ENCODE results near the gene SIGLEC14.
"Not testable (repeated sequence)": the region's sequence is repeated elsewhere in the genome, so short reads cannot be mapped to it uniquely, and the experiment has no call there.

Gene SIGLEC14

DNA sequence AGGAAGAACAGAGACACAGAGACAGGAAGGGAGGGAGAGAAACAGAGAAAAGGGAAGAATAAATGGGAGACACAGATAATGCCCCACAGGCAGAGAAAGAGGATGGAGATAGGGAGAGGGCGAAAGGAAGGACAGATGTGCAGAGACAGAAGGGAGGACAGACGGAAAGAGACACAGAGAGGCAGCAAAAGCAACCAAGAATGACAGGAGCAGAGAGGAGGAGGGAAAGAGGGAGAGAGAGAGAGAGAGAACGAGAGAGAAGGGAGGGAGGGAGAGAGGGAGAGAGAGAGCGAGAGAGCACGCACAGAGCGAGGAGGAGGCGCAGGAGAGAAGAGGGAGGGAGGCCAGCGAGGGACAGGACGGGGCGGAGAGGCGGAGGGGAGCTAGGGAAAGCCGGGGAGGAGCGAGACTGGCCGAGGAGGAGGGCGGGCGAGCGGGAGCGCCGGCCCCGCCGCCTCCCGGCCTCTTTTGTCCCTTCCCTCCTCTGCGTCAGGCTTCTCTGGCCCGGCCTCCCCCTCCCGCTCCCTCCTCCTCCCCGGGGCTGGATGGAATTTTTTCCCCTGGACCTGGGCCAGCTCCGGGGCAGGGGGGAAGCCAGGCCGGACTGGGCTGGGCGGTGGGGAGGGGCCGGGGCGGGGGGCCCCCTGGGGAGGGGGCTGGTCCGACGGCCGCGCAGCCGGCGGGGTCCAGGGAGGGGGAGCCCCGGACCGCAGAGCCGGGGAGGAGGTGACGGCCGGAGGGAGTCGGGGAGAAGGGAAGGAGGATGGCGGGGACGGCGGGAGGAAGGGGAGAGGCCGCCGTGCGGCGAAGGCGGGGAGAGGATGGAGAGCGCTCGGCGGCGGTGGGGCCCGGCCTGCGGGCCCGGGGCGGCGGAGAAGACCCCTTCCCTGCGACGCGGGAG, 42.3 kb upstream of the SIGLEC14 start:
- in situ Hi-C loops (cut with MboI; ENCODE audit: low sequenced_read_pairs): no loop called here
- Histone ChIP-seq H3K36me3 (replicated peaks) (no peaks in the 10 kb centered on the region; the same call in 1 of the 2 replicates), H3K4me1 (peaks cover 10% of the 10 kb centered on the region), H3K4me3 (peak overlapping the region; percentile 51), H3K9me3 (no peaks in the 10 kb centered on the region), H3K27me3 (ENCODE audit: low read depth) (no peaks in the 10 kb centered on the region)
- DNase-seq (ENCODE audit: low spot score in 2 of 2): peak; percentile 89 to 91

DNA sequence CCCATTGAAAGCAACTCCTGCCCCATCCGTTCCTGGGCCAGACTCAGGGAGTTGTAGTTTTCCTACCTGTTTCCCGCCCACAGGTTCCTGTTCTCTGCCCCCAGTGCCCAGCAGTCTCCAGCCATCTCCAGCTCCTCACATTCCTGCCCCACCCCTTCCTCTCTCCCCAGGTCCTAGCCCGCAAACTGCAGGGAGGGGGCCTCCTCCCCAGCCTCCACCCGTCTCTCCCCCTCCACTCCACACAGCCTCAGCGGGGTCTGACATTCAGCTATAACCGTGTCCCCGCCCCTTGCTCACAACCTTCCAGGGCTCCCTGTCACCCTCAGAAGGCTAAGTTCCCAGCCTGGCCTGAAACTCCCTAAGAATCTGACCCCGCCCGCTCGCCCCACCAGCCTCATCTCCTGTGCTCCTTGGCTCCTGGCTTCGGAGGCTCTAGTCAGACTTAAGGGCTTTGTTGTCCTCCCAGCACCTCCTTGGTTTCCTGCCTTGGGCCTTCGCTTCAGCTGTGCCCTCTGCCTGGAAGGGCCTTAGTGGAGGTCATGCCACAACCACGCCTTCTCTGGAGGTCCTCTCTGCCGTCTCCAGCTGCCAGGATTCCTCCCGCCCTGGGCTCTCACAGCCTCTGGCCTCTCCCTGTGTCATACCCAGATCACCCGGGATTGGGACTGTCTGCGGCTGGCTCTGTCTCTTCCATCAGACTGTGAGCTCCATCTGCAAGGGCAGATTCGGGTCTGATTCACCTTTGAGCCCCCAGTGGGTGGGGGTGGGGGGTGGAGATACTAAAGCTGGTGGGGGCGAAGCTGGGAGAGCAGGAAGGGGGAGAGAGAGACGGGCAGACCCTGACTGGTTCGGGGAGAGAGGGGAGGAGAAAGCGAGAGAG, 41.4 kb upstream of the SIGLEC14 start:
- peaks cover 10% of the 10 kb centered on the region for H3K4me1 ChIP-seq
- no peaks in the 10 kb centered on the region; the same call in 1 of the 2 replicates for H3K36me3 ChIP-seq (replicated peaks)
- DNase-seq (ENCODE audit: low spot score in 2 of 2): peak; percentile 28 to 70
- H3K4me3 ChIP-seq: peak overlapping the region; percentile 51
- no peaks in the 10 kb centered on the region for H3K9me3 ChIP-seq
- H3K27me3 ChIP-seq (ENCODE audit: low read depth): no peaks in the 10 kb centered on the region
- in situ Hi-C loops (cut with MboI; ENCODE audit: low sequenced_read_pairs): no loop called here

DNA sequence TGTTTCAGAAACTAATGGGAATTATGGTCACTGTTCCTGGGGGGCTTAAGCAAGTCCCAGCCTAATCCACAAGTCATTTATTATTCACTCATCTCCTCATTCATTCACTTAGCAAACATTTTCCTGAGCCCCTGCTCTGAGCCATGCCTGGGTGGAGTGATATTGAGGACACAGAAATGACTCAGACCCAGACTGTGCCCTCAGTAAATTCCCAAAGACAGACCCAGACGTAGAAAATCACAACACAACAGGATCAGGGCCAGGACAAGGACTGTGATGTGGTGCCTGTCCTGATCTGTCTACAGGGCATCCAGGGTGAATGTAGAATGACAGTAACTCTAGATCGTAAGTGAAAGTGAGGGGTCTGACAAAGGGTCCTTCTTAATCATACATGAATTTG, 39.5 kb upstream of the SIGLEC14 start:
- Histone ChIP-seq H3K9me3 (no peaks in the 10 kb centered on the region), H3K4me1 (peaks cover 8% of the 10 kb centered on the region), H3K27me3 (ENCODE audit: low read depth) (no peaks in the 10 kb centered on the region), H3K4me3 (no peak overlapping the region), H3K36me3 (replicated peaks) (no peaks in the 10 kb centered on the region)
- in situ Hi-C loops (cut with MboI; ENCODE audit: low sequenced_read_pairs): no loop called here
- no peak for DNase-seq (ENCODE audit: low spot score in 2 of 2)

DNA sequence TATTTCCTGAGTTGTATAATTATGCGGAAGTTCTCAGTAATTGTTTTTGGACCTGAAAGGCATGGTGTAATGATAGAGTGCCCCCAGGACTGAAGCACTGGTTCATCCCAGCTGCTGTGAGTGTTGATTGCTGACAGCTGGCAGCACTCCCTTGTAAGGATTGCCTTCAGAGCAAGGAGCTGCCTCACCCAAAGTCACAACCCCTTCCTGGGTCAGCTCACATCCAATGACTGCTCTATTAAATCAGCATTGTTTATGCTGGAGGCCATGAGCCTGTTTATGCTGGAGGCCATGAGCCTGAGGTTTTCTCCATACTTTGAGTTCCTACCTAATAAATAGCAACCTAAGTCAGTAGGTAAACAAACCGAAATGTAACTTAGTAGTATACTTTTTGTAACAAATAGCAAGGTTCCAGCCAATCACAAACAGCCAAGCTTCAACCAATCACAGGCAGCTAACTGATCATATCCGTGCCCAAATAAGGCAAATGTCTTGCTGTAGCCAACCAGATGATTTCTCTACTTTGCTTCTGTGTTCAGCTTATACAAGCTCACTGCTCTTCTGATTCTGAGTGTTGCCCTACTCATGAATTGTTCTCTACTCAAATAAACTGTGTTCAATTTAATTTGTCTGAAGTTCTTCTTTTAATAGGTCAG, 34.8 kb upstream of the SIGLEC14 start:
- no peaks in the 10 kb centered on the region for H3K4me1 ChIP-seq
- no peak for DNase-seq (ENCODE audit: low spot score in 2 of 2)

DNA sequence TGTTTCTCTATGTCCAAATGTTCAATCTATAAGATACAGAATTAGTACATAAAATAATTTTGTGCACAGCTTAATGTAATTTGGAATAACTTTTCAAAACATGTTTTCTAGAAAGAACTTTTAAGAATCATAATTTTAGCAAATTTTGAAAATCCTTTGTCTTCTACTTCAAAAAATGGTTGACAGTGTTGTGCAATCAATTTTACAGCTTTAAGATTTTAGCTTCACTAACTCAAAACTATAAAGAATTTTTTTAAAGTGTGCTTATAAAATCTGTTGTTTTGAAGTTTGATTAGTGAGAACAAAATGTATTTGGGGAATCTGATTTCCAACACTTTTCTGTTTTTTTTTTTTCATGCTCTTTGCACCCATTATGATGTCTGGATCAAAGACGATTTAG, 33.8 kb upstream of the SIGLEC14 start:
- Histone ChIP-seq H3K9me3 (no peaks in the 10 kb centered on the region), H3K36me3 (replicated peaks) (no peaks in the 10 kb centered on the region), H3K27me3 (ENCODE audit: low read depth) (0 out of 2 replicates have a peak, but pooled peaks cover 4% of the 10 kb centered on the region), H3K4me1 (no peaks in the 10 kb centered on the region), H3K4me3 (no peak overlapping the region)
- DNase-seq (ENCODE audit: low spot score in 2 of 2): no peak
- in situ Hi-C loops (cut with MboI; ENCODE audit: low sequenced_read_pairs): no loop called here

More for the DNA sequence above, 34.8 kb upstream of the SIGLEC14 start:
- 0 out of 2 replicates have a peak, but pooled peaks cover 4% of the 10 kb centered on the region for H3K27me3 ChIP-seq (ENCODE audit: low read depth)
- in situ Hi-C loops (cut with MboI; ENCODE audit: low sequenced_read_pairs): no loop called here
- no peaks in the 10 kb centered on the region for H3K9me3 ChIP-seq
- H3K4me3 ChIP-seq: no peak overlapping the region
- no peaks in the 10 kb centered on the region for H3K36me3 ChIP-seq (replicated peaks)

DNA sequence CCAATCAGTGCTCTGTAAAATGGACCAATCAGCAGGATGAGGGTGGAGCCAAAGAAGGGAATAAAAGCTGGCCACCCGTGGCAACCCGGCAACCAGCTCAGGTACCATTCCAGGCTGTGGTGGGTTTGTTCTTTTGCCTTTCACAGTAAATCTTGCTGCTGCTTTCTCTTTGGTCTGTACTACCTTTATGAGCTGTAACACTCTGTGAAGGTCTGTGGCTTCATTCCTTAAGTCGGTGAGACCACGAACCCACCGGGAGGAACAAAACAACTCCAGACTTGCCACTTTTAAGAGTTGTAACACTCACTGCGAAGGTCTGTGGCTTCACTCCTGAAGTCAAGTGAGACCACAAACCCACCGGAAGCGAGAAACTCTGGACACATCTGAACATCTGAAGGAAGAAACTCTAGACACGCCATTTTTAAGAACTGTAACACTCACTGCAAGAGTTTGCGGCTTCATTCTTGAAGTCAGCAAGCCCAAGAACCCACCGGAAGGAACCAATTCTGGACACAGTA, 30.0 kb upstream of the SIGLEC14 start:
- H3K9me3 ChIP-seq: no peaks in the 10 kb centered on the region
- H3K36me3 ChIP-seq (replicated peaks): no peaks in the 10 kb centered on the region
- no peak overlapping the region for H3K4me3 ChIP-seq
- no peaks in the 10 kb centered on the region for H3K4me1 ChIP-seq
- DNase-seq (ENCODE audit: low spot score in 2 of 2): no peak
- in situ Hi-C loops (cut with MboI; ENCODE audit: low sequenced_read_pairs): no loop called here
- H3K27me3 ChIP-seq (ENCODE audit: low read depth): peaks cover 4% of the 10 kb centered on the region; the same call in 1 of the 2 replicates

DNA sequence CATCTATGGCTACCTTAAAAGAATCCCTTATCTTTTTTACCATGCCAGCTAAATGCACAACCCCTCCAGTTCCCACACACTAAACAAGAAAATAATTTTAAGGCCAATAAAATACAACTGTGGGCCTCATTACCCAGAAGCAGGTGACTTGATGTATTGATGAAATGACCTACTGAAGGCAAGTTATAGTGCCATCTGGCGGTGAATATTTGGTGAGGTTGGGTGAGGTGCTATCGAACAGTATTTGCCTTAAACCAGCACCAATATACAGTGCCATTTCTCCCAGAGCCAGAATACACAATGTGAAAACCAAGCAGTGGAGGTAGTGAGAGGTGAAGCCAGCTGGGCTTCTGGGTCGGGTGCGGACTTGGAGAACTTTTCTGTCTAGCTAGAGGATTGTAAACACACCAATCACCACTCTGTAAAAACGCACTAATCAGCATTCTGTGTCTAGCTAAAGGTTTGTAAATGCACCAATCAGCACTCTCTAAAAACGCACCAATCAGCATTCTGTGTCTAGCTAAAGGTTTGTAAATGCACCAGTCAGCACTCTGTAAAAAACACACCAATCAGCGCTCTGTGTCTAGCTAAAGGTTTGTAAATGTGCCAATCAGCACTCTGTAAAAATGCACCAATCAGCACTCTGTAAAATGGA, 29.4 kb upstream of the SIGLEC14 start:
- H3K27me3 ChIP-seq (ENCODE audit: low read depth); H3K4me1 ChIP-seq; H3K4me3 ChIP-seq; in situ Hi-C loops (cut with MboI; ENCODE audit: low sequenced_read_pairs); H3K36me3 ChIP-seq (replicated peaks); H3K9me3 ChIP-seq: not testable (repeated sequence)
- DNase-seq (ENCODE audit: low spot score in 2 of 2): peak in 1 of 2 experiments; percentile 53

DNA sequence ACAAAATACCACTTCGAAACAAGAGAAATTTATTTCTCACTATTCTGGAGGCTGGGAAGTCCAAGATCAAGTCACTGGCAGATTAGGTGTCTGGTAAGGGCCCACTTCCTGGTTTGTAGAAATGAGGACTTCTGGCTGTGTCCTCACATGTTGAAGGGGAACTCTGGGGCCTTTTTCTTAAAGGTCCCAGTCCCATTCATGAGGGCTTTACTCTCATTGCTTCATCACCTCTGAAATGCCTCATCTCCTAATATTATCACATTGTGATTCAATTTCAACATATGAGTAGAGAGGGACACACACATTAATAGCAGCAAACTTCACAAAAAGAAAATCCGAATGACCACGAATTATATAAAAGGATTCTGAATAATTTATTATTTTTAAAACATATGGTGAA, 21.6 kb upstream of the SIGLEC14 start:
- in situ Hi-C loops (cut with MboI; ENCODE audit: low sequenced_read_pairs): loop anchor here (25.0 kb wide), 2 partner anchors 206 to 506 kb away; partner anchors contain the start of gene SIGLEC8

DNA sequence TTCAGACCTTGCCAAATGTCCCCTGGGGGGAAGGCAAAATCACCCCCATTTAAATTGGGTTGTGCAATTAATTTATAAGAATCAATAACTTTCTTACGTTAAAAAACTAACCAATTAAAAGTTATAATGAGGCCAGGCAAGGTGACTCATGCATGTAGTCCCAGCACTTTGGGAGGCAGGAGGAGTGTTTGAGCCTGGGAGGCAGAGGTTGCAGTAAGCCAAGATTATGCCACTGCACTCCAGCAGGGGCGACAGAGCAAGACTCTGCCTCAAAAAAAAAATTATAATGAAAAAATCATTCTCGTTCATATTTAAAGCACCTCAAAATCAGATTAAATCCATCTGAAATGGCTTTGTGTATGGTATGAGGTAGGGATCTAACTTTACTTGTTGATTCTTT, 18.4 kb upstream of the SIGLEC14 start:
- DNase-seq (ENCODE audit: low spot score in 2 of 2): no peak
- Histone ChIP-seq H3K36me3 (replicated peaks) (no peaks in the 10 kb centered on the region), H3K4me3 (no peak overlapping the region), H3K9me3 (no peaks in the 10 kb centered on the region), H3K27me3 (ENCODE audit: low read depth) (peaks cover 4% of the 10 kb centered on the region; the same call in 1 of the 2 replicates), H3K4me1 (no peaks in the 10 kb centered on the region)
- in situ Hi-C loops (cut with MboI; ENCODE audit: low sequenced_read_pairs): loop anchor here (25.0 kb wide), 2 partner anchors 203 to 503 kb away; partner anchors contain the start of gene SIGLEC8

More for the DNA sequence above, 21.6 kb upstream of the SIGLEC14 start:
- Histone ChIP-seq H3K9me3 (no peaks in the 10 kb centered on the region), H3K4me1 (no peaks in the 10 kb centered on the region), H3K27me3 (ENCODE audit: low read depth) (peaks cover 4% of the 10 kb centered on the region; the same call in 1 of the 2 replicates), H3K4me3 (no peak overlapping the region), H3K36me3 (replicated peaks) (no peaks in the 10 kb centered on the region)
- no peak for DNase-seq (ENCODE audit: low spot score in 2 of 2)

DNA sequence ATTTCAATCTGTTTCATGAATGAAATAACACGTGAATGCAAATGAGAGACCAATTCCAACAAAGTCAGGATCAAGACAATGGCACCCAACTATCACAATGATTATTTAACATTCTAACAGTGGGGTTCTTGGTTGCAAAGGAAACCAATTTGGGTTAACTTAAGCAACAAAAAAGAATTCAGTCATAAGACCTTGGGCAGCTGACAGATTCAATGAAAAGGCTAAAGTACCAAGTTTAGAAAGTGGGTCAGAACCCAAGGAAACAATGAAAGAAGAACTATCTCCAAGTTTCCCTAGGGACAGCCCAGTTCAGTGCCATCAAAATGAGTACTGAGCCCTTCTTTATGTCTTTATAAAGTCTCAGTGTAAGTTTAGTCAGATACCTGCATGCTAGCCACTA, 17.5 kb upstream of the SIGLEC14 start:
- Histone ChIP-seq H3K36me3 (replicated peaks) (no peaks in the 10 kb centered on the region), H3K27me3 (ENCODE audit: low read depth) (peaks cover 4% of the 10 kb centered on the region; the same call in 1 of the 2 replicates), H3K4me1 (no peaks in the 10 kb centered on the region), H3K9me3 (no peaks in the 10 kb centered on the region), H3K4me3 (no peak overlapping the region)
- DNase-seq (ENCODE audit: low spot score in 2 of 2): no peak
- in situ Hi-C loops (cut with MboI; ENCODE audit: low sequenced_read_pairs): loop anchor here (25.0 kb wide), 2 partner anchors 202 to 502 kb away; partner anchors contain the start of gene SIGLEC8

DNA sequence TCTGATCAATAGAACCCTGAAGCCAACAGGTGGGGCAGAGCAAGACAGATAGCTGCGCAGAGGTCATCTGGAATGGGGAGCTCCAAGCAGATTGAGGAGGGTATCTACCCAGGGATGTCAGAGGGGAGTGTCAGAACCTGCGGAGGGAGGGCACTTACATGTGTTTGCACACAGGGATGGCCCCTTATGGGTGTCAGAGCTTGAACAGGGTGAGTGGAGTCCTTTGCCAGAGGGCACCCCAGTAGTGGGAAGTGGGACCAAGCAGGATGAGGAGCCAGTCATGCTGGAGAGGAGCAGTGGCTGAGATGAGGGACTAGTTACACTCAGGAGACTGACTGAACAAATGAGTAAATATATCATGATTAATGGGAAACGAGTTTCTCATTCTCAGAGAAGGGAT, 17.0 kb upstream of the SIGLEC14 start:
- in situ Hi-C loops (cut with MboI; ENCODE audit: low sequenced_read_pairs): loop anchor here (25.0 kb wide), 2 partner anchors 201 to 501 kb away; partner anchors contain the start of gene SIGLEC8
- peaks cover 4% of the 10 kb centered on the region; the same call in 1 of the 2 replicates for H3K27me3 ChIP-seq (ENCODE audit: low read depth)

DNA sequence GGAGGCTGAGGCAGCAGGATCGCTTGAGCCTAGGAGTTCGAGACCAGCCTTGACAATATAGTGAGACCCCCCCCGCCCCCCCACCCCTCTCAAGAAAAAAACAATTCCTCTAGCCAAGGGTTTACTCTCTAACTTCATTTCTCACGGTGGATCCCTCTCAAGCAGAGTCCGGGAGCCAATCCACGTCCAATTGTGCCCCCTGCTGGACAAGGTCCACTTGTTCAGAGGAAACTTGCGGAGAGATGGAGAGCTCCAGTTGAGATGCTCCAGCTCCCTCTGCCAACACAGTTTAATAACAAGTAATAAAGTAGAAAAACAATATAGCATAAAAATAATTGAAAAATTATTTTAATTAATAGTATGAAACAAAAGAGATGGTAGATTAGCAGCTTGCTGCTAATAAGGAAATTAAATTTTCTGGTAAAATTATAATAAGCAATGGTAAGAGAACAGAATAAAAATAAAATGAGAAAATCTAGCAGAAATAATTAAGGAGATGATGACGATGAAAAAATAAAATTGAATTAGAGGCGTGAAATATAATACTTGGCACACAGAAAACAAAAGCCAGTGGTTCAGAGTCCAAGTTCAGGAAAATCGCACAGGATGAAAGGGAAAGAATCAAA, 14.5 kb upstream of the SIGLEC14 start:
- Histone ChIP-seq H3K4me3 (no peak overlapping the region), H3K36me3 (replicated peaks) (no peaks in the 10 kb centered on the region), H3K9me3 (no peaks in the 10 kb centered on the region), H3K4me1 (no peaks in the 10 kb centered on the region), H3K27me3 (ENCODE audit: low read depth) (no peaks in the 10 kb centered on the region)
- DNase-seq (ENCODE audit: low spot score in 2 of 2): peak; percentile 40 to 80
- in situ Hi-C loops (cut with MboI; ENCODE audit: low sequenced_read_pairs): loop anchor here (25.0 kb wide), 2 partner anchors 199 to 499 kb away; partner anchors contain the start of gene SIGLEC8

More for the DNA sequence above, 17.0 kb upstream of the SIGLEC14 start:
- no peaks in the 10 kb centered on the region for H3K36me3 ChIP-seq (replicated peaks)
- H3K9me3 ChIP-seq: no peaks in the 10 kb centered on the region
- DNase-seq (ENCODE audit: low spot score in 2 of 2): no peak
- H3K4me3 ChIP-seq: no peak overlapping the region
- no peaks in the 10 kb centered on the region for H3K4me1 ChIP-seq

All from HAP-1 (cell line).